Pancreas (tissue), 10 donors: ENCODE measurements around the gene SUPT20H. TPM values are rescaled to one million over a fixed set of nuclear protein-coding genes. Genes with fewer than 3 reads are reported as not detected.

ENCODE experiments used
- ATAC-seq, 4 donors: fragments of 200-7000 bp; cut with Tn5 transposase; one replicate each; pipeline versions ENCODE4 v1.8.0 to v1.9.1; 2020; ENCODE audit warnings: mild to moderate bottlenecking in 4 of 4, moderate library complexity in 4 of 4
- DNase-seq, 6 donors: peaks; one replicate each; pipeline ENCODE4 v3.0.0-alpha.2; 2020
- FAIRE-seq: peaks from 2 replicates; lab custom pipeline; 2012; peaks lifted over from hg19 to GRCh38; lab: Jason Lieb, UNC
- H3K27ac ChIP-seq, 4 donors: fragments of 200-600 bp; sonication (generic); 1 replicate in 3 of 4; 2 replicates in 1 of 4; pipeline versions ENCODE4 v1.5.0 to v1.8.0; 2020
- H3K27me3 ChIP-seq, 4 donors: fragments of 200-600 bp; one replicate each; pipeline ENCODE4 v1.8.0; 2021
- H3K36me3 ChIP-seq, 3 donors: fragments of 200-600 bp; sonication (generic) in 1 of 3; one replicate each; pipeline versions ENCODE4 v1.5.0 to v1.8.0; 2020 to 2021
- H3K4me1 ChIP-seq, 3 donors: fragments of 200-600 bp; one replicate each; pipeline ENCODE4 v1.8.0; 2021
- H3K4me3 ChIP-seq, 4 donors: fragments of 200-600 bp; sonication (generic) in 2 of 4; one replicate each; pipeline versions ENCODE4 v1.5.0 to v1.8.0; 2020 to 2021
- H3K9me3 ChIP-seq, 4 donors: fragments of 200-600 bp; one replicate each; pipeline ENCODE4 v1.8.0; 2021
- WGBS, 2 donors: extraction: QIAGEN DNeasy Blood & Tissue Kit; methylation state at CpG; one replicate each; pipeline ENCODE4 v1.1.7; 2013; 5-methylcytosine and 5-hydroxymethylcytosine counted together
- intact Hi-C, 3 donors: fragments of 100-400 bp; cut with DNase I; formaldehyde crosslinking; loops; one replicate each; pipeline versions ENCODE4 v1.11.1 to v1.14.2; 2022
- polyA plus RNA-seq, 2 donors: library from polyadenylated mRNA; stranded (reverse); fragments of 200-250 nt; gene quantifications; one replicate each; pipeline ENCODE4 v1.2.3, GENCODE V29; 2013
- total RNA-seq, 6 donors: library from RNA; stranded (reverse); fragmentation: NEBNext Ultra II Directional in 4 of 6; extraction: Animal tissue kit (Norgen Biotek cat#: 25700) in 4 of 6; gene quantifications; one replicate each; pipeline versions ENCODE4 v1.2.1 to v1.2.4, GENCODE V29; 2021 to 2023
- TF ChIP-seq, protein P1 (sequence below), 4 donors: fragments of 200-600 bp; sonication (generic) in 3 of 4; IDR thresholded peaks; one replicate each; pipeline versions ENCODE4 v1.5.0 to v1.8.0; 2021; ENCODE audit warnings: antibody characterized with exemption in 4 of 4
- donor health status: healthy with polysubstance abuse.
- donor health status: DM: no; HTN: no; CAD: no; lungs with moderate emphysema.
- donor health status: DM: no; HTN: no; CAD: no.
- donor health status: control.
- donor health status: control.
- donor health status: Bipolar disorder and iron deficiency.
- donor health status: DM: yes; HTN: yes; CAD: no.
- donor health status: DM: no; HTN: no; CAD: no.
- donor health status: DM: no; HTN: no; CAD: no.
- donor health status: DM: yes; HTN: yes; CAD: no.

Gene SUPT20H
- total and polyA plus RNA-seq, 8 donors: 15.3 to 33.4 (median 20.4) TPM

DNA sequence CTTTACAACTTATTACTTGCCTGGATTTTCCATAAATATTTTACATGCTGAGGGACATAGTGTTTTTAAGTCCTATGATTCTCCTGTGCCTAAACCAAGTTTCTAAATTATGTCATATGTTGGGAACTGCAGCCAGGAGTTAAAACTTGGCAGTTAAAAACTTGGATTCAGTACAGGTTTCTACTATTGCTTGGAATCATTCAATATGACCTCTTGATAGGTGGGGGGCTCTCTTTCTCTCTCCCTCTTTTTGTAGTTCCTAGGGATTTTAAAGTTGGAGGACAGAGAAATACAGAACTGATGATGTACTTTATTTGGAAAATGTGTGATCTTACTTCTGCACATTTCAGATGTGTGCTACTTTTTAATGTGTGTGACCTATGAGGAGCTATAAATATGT is 41.2 kb upstream of the SUPT20H start:
- Histone ChIP-seq H3K27me3 (no peaks in the 10 kb centered on the region), H3K27ac (no peak overlapping the region), H3K4me3 (no peak overlapping the region), H3K36me3 (no peaks in the 10 kb centered on the region), H3K9me3 (no peaks in the 10 kb centered on the region), H3K4me1 (no peaks in the 10 kb centered on the region)
- no peak for ATAC-seq
- no peak for DNase-seq
- TF ChIP-seq, protein P1, sequence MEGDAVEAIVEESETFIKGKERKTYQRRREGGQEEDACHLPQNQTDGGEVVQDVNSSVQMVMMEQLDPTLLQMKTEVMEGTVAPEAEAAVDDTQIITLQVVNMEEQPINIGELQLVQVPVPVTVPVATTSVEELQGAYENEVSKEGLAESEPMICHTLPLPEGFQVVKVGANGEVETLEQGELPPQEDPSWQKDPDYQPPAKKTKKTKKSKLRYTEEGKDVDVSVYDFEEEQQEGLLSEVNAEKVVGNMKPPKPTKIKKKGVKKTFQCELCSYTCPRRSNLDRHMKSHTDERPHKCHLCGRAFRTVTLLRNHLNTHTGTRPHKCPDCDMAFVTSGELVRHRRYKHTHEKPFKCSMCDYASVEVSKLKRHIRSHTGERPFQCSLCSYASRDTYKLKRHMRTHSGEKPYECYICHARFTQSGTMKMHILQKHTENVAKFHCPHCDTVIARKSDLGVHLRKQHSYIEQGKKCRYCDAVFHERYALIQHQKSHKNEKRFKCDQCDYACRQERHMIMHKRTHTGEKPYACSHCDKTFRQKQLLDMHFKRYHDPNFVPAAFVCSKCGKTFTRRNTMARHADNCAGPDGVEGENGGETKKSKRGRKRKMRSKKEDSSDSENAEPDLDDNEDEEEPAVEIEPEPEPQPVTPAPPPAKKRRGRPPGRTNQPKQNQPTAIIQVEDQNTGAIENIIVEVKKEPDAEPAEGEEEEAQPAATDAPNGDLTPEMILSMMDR (IDR thresholded peaks at IDR 0.05): no peak
- intact Hi-C loops: loop anchor here in 1 of 3 donors (10.0 kb wide), 1 partner anchor 504 kb away; no protein-coding TSS in a partner anchor
- no peak for FAIRE-seq

DNA sequence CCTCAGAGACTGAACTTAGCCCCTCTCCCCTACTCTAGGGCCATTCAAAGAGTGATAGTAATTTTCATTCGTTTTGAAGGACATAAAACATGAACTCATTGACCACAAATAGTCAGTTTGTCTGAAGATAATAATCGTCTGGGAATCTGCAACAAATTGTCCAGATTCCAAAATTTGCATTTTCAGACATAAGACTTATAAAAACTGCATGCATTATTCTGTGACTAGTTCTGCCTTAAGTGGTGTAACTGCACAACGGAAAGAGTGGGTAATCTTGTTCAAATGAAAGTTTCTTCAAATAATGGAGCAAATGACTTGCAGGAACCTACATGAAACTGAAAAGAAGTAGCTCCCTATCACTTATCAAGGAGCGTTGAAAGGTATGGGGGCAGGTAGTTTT is 37.6 kb upstream of the SUPT20H start:
- FAIRE-seq: no peak
- 43 to 52% methylated on average over 4 of the region's 4 CpGs for WGBS, 2 donors
- intact Hi-C loops: no loop called here

DNA sequence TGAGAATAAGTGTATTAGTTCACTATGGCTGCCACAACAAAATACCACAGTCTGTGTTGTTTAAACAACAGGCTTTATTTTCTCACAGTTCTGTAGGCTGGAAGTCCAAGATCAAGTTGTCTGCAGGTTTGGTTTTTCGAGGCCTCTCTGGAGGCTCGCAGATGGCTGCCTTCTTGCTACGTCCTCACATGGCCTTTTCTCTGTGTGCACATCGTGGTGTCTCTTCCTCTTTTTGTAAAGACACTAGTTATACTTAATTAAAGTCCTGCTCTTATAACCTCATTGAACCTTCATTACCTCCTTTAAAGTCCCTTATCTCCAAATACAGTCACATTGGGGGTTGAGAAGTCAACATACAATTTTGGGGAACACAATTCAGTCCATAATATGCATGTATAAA is 35.4 kb upstream of the SUPT20H start:
- Histone ChIP-seq H3K4me1 (no peaks in the 10 kb centered on the region), H3K4me3 (no peak overlapping the region), H3K27ac (no peak overlapping the region), H3K9me3 (no peaks in the 10 kb centered on the region), H3K36me3 (no peaks in the 10 kb centered on the region), H3K27me3 (no peaks in the 10 kb centered on the region)
- 76 to 87% methylated on average over 4 of the region's 4 CpGs for WGBS, 2 donors
- intact Hi-C loops: no loop called here
- no peak for FAIRE-seq
- DNase-seq: no peak
- TF ChIP-seq, protein P1 (IDR thresholded peaks at IDR 0.05): no peak
- no peak for ATAC-seq

More for the DNA sequence above, 37.6 kb upstream of the SUPT20H start:
- no peak for ATAC-seq
- TF ChIP-seq, protein P1 (IDR thresholded peaks at IDR 0.05): no peak
- no peaks in the 10 kb centered on the region for H3K27me3 ChIP-seq
- H3K4me1 ChIP-seq: no peaks in the 10 kb centered on the region
- no peaks in the 10 kb centered on the region for H3K9me3 ChIP-seq
- H3K4me3 ChIP-seq: no peak overlapping the region
- no peaks in the 10 kb centered on the region for H3K36me3 ChIP-seq
- no peak for DNase-seq
- H3K27ac ChIP-seq: no peak overlapping the region

DNA sequence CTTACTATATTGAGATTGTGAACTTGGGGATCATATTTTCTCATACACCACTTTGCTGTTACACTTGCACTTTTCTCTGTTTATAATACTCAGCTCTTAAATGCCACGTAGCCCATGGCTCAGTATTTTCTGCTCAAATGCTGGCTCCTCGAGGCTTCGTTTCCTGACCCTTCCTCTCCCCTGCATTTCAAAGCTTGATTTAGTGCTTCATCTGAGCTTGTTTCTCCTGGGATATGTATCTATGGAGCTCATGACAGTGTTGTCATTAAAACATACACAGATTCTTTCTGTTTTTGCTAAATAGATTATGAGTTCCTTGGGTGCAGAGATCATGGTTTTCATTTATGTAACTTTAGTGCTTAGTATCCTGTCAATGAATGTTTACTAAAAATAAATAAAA is 34.6 kb upstream of the SUPT20H start:
- TF ChIP-seq, protein P1 (IDR thresholded peaks at IDR 0.05): no peak
- Histone ChIP-seq H3K4me3 (no peak overlapping the region), H3K27me3 (no peaks in the 10 kb centered on the region), H3K4me1 (no peaks in the 10 kb centered on the region), H3K36me3 (no peaks in the 10 kb centered on the region), H3K27ac (no peak overlapping the region), H3K9me3 (no peaks in the 10 kb centered on the region)
- DNase-seq (no peak), ATAC-seq (no peak), FAIRE-seq (no peak)
- WGBS, 2 donors: 42 to 55% methylated on average over 3 of the region's 3 CpGs
- intact Hi-C loops: no loop called here

DNA sequence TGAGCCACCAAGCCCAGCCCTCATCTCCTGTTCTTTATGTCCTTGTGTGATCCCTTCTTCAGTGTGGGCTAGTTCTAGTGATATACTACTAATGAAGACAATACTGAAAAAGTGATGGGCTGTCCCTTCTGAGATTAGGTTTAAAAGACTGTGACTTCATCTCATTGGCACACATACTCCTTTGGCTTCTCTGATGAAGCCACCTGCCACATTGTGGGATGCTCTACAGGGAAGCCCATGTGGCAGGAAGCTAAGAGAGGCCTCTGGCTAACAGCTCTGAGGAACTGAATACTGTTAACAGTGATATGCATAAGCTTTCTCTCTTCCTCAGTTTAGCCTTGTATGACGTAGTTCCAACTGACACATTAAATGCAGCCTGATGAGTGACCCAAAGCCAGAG is 32.3 kb upstream of the SUPT20H start:
- no peak for DNase-seq
- ATAC-seq: no peak
- Histone ChIP-seq H3K27me3 (no peaks in the 10 kb centered on the region), H3K9me3 (no peaks in the 10 kb centered on the region), H3K27ac (no peak overlapping the region), H3K36me3 (no peaks in the 10 kb centered on the region), H3K4me1 (no peaks in the 10 kb centered on the region), H3K4me3 (no peak overlapping the region)
- 56 to 69% methylated on average over 1 of the region's 1 CpG for WGBS, 2 donors
- no peak for FAIRE-seq
- intact Hi-C loops: no loop called here
- TF ChIP-seq, protein P1 (IDR thresholded peaks at IDR 0.05): no peak
